Upper lobe of left lung (tissue), 6 donors: ENCODE measurements around the gene SAMD8. TPM values are rescaled to one million over a fixed set of nuclear protein-coding genes. Genes with fewer than 3 reads are reported as not detected.
A peak's percentile ranks its signal among the peaks of the same experiment; 100 is the strongest.
"Not testable (repeated sequence)": the region's sequence is repeated elsewhere in the genome, so short reads cannot be mapped to it uniquely, and the experiment has no call there.

Experiments
- ATAC-seq, 2 donors: fragments of 200-7000 bp; cut with Tn5 transposase; one replicate each; pipeline ENCODE4 v1.9.1; 2022; ENCODE audit warnings: mild to moderate bottlenecking in 2 of 2, moderate library complexity in 2 of 2; ENCODE audit not compliant: low FRiP score in 2 of 2
- DNase-seq, 2 donors: peaks; one replicate each; pipeline ENCODE4 v3.0.0-alpha.2; 2019 to 2020
- H3K27ac ChIP-seq, 4 donors: fragments of 200-600 bp; sonication (generic); one replicate each; pipeline ENCODE4 v1.5.1; 2016 to 2019
- H3K27me3 ChIP-seq, 4 donors: fragments of 200-600 bp; sonication (generic); one replicate each; pipeline ENCODE4 v1.5.1; 2017 to 2019
- H3K36me3 ChIP-seq, 4 donors: fragments of 200-600 bp; sonication (generic); one replicate each; pipeline ENCODE4 v1.5.1; 2016 to 2019
- H3K4me1 ChIP-seq, 4 donors: fragments of 200-600 bp; sonication (generic); one replicate each; pipeline ENCODE4 v1.5.1; 2018 to 2019
- H3K4me3 ChIP-seq, 4 donors: fragments of 200-600 bp; sonication (generic); one replicate each; pipeline ENCODE4 v1.5.1; 2017 to 2019; ENCODE audit warnings: mild to moderate bottlenecking in 2 of 4, moderate library complexity in 1 of 4
- H3K9me3 ChIP-seq, 4 donors: fragments of 200-600 bp; sonication (generic); one replicate each; pipeline ENCODE4 v1.5.1; 2018 to 2019
- EP300 ChIP-seq, 4 donors: sonication (generic); formaldehyde crosslinking; IDR thresholded peaks; one replicate each; pipeline ENCODE4 v1.5.1; 2017; ENCODE audit warnings: antibody characterized with exemption in 4 of 4, control low read depth in 2 of 4
- POLR2A ChIP-seq, 4 donors: fragments of 450-650 bp; IDR thresholded peaks; one replicate each; pipeline ENCODE4 v1.5.1; 2016 to 2017; ENCODE audit warnings: antibody characterized with exemption in 4 of 4, mild to moderate bottlenecking in 2 of 4
- POLR2AphosphoS5 ChIP-seq, 2 donors: sonication (generic); formaldehyde crosslinking; IDR thresholded peaks; one replicate each; pipeline ENCODE4 v1.5.1; 2017; ENCODE audit warnings: antibody characterized with exemption in 2 of 2
- WGBS, 2 donors: methylation state at CpG; one replicate each; pipeline ENCODE4 v1.1.5; 2017 to 2018; 5-methylcytosine and 5-hydroxymethylcytosine counted together
- total RNA-seq, 6 donors: library from RNA; depleted of rRNA in 4 of 6; stranded (reverse); fragments of >200 nt in 4 of 6; gene quantifications; one replicate each; pipeline versions ENCODE4 v1.1.0 to v1.2.1, GENCODE V29; 2016 to 2021
- TF ChIP-seq, protein P1 (sequence below), 6 experiments: fragments of 450-650 bp in 4 of 6; fragments of 200-600 bp in 2 of 6; sonication (generic) in 2 of 6; IDR thresholded peaks; one replicate each; pipeline ENCODE4 v1.5.1; 2016 to 2019; ENCODE audit warnings: antibody characterized with exemption in 6 of 6
- donor health status: DM: no; HTN: no; CAD: no; lungs with moderate emphysema.
- donor health status: DM: no; HTN: yes; CAD: no; lungs with severe emphysema.

The SAMD8 gene
- total RNA-seq, 6 donors from 2014 or later, result 8.4 to 36.2 (median 18.0) TPM

DNA sequence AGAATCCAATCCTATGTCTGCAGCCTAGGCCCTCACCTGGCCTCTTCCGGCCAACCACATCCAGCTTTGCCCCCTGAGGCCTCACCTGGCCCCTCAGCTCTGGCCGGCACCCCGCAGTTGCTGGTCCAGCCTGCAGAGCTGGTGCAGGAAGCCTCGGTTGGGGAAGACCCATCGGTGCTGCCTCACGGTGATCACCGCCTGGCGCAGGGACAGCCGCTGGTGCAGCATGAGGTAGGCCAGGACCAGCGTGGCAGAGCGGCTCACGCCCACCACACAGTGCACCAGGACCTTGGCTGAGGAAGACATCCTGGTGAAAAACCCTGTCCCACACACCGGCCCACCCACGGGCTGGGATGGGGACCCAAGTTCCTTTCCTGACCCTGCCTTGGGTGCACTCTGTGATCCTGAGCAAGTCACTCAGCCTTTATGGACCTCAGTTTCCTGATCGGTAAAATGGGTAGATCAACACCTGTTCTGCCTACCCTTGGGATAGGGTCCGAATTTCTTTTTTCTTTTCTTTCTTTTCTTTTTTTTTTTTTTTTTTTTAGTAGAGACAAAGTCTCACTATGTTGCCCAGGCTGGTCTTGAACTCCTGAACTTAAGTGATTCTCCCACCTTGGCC lies 5.8 kb upstream of the SAMD8 start:
- H3K4me3 ChIP-seq, result no peak overlapping the region
- WGBS, 2 donors, result 90 to 91% methylated on average over 14 to 16 of the region's 16 CpGs
- no peaks in the 10 kb centered on the region for H3K9me3 ChIP-seq
- ATAC-seq, result no peak
- no peaks in the 10 kb centered on the region for H3K36me3 ChIP-seq
- H3K27ac ChIP-seq, result no peak overlapping the region
- H3K4me1 ChIP-seq, result peaks cover 0 to 5% (median 3%) of the 10 kb centered on the region in 4 donors
- peak in 1 of 2 donors; percentile 76 for DNase-seq
- TF ChIP-seq EP300 (IDR thresholded peaks at IDR 0.05), result no peak
- TF ChIP-seq POLR2AphosphoS5 (IDR thresholded peaks at IDR 0.05), result no peak
- no peak for TF ChIP-seq POLR2A (IDR thresholded peaks at IDR 0.05)
- TF ChIP-seq, protein P1, sequence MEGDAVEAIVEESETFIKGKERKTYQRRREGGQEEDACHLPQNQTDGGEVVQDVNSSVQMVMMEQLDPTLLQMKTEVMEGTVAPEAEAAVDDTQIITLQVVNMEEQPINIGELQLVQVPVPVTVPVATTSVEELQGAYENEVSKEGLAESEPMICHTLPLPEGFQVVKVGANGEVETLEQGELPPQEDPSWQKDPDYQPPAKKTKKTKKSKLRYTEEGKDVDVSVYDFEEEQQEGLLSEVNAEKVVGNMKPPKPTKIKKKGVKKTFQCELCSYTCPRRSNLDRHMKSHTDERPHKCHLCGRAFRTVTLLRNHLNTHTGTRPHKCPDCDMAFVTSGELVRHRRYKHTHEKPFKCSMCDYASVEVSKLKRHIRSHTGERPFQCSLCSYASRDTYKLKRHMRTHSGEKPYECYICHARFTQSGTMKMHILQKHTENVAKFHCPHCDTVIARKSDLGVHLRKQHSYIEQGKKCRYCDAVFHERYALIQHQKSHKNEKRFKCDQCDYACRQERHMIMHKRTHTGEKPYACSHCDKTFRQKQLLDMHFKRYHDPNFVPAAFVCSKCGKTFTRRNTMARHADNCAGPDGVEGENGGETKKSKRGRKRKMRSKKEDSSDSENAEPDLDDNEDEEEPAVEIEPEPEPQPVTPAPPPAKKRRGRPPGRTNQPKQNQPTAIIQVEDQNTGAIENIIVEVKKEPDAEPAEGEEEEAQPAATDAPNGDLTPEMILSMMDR (IDR thresholded peaks at IDR 0.05), result no peak
- no peaks in the 10 kb centered on the region for H3K27me3 ChIP-seq

DNA sequence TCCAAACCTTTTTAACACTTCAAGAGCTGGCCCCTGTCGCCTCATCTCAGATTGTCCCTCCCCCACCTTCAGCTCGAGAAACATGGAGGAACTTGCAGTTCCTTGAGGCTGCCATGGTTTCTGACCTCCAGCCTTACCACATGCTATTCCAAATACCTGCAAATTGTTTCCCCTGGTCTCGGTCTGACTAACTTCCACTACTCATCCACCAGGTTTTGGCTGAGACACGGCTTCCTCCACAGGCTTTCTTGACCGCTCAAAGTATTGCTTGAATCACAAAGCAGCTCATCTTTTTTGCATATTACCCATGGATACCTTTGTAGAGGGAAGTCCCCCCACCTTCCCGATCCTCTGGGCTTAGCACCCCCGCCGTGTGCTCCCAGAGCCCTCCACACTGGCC lies 5.2 kb upstream of the SAMD8 start:
- no peaks in the 10 kb centered on the region for H3K27me3 ChIP-seq
- no peaks in the 10 kb centered on the region for H3K9me3 ChIP-seq
- ATAC-seq (no peak), DNase-seq (no peak)
- no peaks in the 10 kb centered on the region for H3K36me3 ChIP-seq
- TF ChIP-seq EP300 (IDR thresholded peaks at IDR 0.05) (no peak), POLR2AphosphoS5 (IDR thresholded peaks at IDR 0.05) (no peak), POLR2A (IDR thresholded peaks at IDR 0.05) (no peak)
- TF ChIP-seq, protein P1 (IDR thresholded peaks at IDR 0.05), result no peak
- 81 to 86% methylated on average over 8 of the region's 8 CpGs for WGBS, 2 donors
- peaks cover 2 to 7% (median 6%) of the 10 kb centered on the region in 4 donors for H3K4me1 ChIP-seq
- H3K4me3 ChIP-seq, result no peak overlapping the region
- no peak overlapping the region for H3K27ac ChIP-seq

DNA sequence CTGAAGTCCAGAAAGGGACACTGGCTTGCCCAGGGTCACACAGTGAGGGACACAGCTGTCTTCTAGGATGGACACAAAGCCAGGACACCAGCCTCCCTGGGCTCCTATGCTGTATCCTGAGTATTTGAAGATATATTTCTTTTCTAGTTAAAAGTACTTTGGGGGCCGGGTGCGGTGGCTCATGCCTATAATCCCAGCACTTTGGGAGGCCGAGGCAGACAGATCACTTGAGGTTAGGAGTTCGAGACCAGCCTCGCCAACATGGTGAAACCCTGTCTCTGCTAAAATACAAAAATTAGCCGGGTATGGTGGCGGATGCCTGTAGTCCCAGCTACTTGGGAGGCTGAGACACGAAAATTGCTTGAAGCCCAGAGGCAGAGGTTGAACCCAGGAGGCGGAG lies 4.6 kb upstream of the SAMD8 start:
- not testable (repeated sequence) for ATAC-seq, H3K4me3 ChIP-seq, H3K36me3 ChIP-seq, H3K9me3 ChIP-seq, H3K27me3 ChIP-seq, H3K4me1 ChIP-seq, H3K27ac ChIP-seq
- WGBS, 2 donors, result 97 to 98% methylated on average over 9 of the region's 9 CpGs
- DNase-seq, result peak in 1 of 2 donors; percentile 16

DNA sequence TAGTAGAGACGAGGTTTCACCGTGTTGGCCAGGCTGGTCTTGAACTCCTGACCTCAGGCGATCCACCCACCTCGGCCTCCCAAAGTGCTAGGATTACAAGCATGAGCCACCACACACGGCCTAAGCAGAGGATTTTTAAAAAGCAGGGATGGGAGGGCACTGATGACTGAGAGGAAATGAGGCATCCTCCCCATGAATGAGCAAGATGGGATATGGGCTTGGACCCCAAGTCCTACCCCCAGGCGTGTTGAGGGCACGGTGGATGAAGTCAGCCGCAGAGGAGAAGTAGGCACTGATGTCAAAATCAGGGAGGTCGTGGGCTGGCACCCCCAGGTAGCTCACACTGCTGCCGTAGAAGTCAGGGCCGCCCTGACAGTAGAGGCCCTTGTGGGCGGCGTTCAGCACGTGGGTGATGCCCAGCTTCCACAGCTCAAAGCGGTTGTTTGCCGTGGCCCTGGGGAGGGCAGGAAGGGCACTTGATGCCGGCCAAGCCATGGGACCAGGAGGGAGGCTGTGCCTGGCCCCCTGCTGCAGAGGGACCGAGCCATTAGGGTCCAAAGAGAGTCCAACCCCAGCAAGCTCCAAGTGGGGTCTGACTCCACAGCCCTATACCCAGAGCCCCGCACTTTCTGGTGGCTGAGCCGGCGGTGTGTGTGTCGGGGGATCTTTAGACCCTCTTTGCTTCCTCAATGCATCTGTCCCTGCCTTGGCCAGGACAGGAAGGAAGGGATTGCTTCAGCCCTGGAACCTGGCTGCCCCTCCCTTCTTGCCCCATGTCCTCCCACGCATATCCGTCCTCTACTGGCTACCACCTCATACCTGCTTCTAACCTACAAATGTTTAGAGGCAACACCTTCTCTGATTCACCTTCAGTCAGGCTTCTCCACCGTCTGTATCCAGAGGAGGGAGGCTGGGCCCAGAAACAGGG lies 3.4 kb upstream of the SAMD8 start:
- Histone ChIP-seq H3K27me3 (no peaks in the 10 kb centered on the region), H3K36me3 (no peaks in the 10 kb centered on the region), H3K4me1 (peaks cover 7 to 15% (median 10%) of the 10 kb centered on the region in 4 donors), H3K9me3 (no peaks in the 10 kb centered on the region), H3K4me3 (no peak overlapping the region), H3K27ac (peak overlapping the region in 2 of 4 donors; percentile 39 to 53)
- DNase-seq, result peak; percentile 20 to 47
- 85% methylated on average over 16 to 25 of the region's 25 CpGs for WGBS, 2 donors
- TF ChIP-seq, protein P1 (IDR thresholded peaks at IDR 0.05), result no peak
- TF ChIP-seq POLR2A (IDR thresholded peaks at IDR 0.05) (no peak), POLR2AphosphoS5 (IDR thresholded peaks at IDR 0.05) (no peak), EP300 (IDR thresholded peaks at IDR 0.05) (no peak)
- no peak for ATAC-seq

DNA sequence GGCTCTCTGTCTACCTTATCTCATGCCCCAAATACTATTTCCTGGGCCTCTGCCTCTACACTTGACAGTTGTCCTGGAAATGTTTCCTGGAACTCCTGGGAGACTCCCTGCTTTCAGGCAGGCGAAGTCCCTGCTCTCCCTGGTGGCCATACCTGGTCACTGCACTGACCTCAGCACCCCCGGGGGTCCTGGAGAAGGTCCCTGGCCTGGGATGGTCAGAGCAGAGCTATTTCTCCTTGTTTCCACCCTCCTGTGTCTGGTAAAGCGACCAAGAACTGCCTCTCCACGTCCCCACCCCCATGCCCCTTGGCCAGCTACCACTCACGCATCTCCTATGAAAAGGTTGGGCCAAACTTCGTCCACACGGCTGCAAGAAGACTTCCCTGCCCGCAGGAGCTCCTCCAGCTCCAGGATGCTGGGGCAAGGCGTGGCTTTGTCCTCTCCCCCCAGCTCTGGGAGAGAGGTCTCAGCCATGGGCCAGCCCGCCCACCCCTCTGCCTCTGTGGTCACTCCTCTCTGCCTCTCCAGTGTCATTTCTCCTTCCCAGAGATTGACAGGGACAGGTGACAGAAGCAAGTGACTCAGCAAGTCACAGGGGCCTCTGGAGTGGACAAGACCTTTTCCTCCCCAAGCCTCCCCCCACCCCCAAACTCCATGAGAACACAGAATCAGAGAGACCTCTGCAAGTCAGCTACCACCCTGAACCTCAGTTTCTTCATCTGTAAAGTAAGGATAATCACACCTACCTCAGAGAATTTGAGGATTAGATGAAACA lies 2.6 kb upstream of the SAMD8 start:
- TF ChIP-seq POLR2A (IDR thresholded peaks at IDR 0.05), result no peak
- TF ChIP-seq, protein P1 (IDR thresholded peaks at IDR 0.05), result peak; percentile 44 to 63 (median 50)
- Histone ChIP-seq H3K4me3 (no peak overlapping the region), H3K27me3 (no peaks in the 10 kb centered on the region), H3K4me1 (peaks cover 10 to 19% (median 16%) of the 10 kb centered on the region in 4 donors), H3K9me3 (no peaks in the 10 kb centered on the region), H3K36me3 (no peaks in the 10 kb centered on the region), H3K27ac (peak overlapping the region in 2 of 4 donors; percentile 39 to 53)
- 73 to 85% methylated on average over 7 to 10 of the region's 10 CpGs for WGBS, 2 donors
- DNase-seq (peak; percentile 23 to 41), ATAC-seq (no peak)
